Posterior vena cava (tissue), 2 donors: ENCODE results near the gene ADCY1. TPM values are rescaled to one million over a fixed set of nuclear protein-coding genes. Genes with fewer than 3 reads are reported as not detected.
"Not testable (repeated sequence)": the region's sequence is repeated elsewhere in the genome, so short reads cannot be mapped to it uniquely, and the experiment has no call there.

Experiments used
- DNase-seq: peaks from one replicate; pipeline ENCODE4 v3.0.0-alpha.2; 2020; ENCODE audit warnings: low spot score
- intact Hi-C, 2 donors: fragments of 100-400 bp; cut with DNase I; formaldehyde crosslinking; loops; one replicate each; pipeline versions ENCODE4 v1.14.1 to v1.14.2; 2022 to 2023
- long read RNA-seq, 2 donors: library from polyadenylated mRNA; unstranded; transcript quantifications; one replicate each; pipeline ENCODE4 v2.0.0, GENCODE V29; 2020 to 2021
- total RNA-seq, 2 donors: library from RNA; stranded (reverse); fragmentation: NEBNext Ultra II Directional; extraction: Animal tissue kit (Norgen Biotek cat#: 25700); gene quantifications; one replicate each; pipeline ENCODE4 v1.2.1, GENCODE V29; 2021
- donor health status: DM: yes; HTN: yes; CAD: no.
- donor health status: DM: yes; HTN: yes; CAD: no.

ADCY1 gene
- 10 to 100 TPM; 13.7 to 14.7 TPM for total RNA-seq
- long read RNA-seq, donor 1, partial matches to known transcripts: 1 of 11 reads
- long read RNA-seq, donor 1, other reads (novel, unspliced or antisense): 9 of 11 reads
- long read RNA-seq, donor 2, partial matches to known transcripts: 0 of 10 reads
- long read RNA-seq, donor 2, other reads (novel, unspliced or antisense): 10 of 10 reads

DNA sequence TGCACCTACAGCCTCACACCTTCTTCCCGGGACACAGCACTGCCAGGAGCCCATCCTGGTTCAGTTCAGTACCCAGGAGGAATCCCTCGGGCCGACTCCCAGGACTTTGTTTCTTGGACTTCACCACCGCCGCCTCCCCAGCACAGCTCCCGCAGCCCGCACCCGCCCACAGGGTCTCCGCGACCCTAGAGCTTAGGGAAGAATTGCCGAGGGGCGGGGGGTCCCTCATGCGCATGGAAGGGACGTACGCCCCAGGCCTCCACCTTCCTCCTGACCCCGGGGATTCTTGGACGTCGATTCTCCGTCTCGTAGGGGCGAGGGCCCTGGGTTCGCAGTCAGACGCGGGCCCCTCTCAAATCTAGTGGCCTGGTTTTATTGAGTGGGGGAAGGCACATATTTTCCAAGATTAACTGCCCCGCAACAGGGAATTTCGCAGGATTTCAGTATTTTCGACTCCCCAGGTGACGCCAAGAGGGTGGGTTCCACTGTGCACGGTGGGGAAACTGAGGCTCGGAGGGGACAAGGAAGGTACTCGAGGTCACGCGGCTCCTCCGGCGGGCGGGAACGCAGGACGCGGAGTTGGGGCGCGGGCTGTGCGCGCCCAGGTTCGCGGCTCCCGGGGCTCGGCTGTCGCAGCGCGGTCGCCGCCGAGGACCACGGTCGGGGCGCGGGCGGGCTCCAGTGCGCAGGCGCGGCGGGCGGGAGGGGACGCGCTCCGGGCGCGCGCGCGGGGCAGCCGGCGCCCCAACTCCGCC lies at the start of gene ADCY1:
Gene ADCY1 (plus strand): TSS at position 708 of the 755 bp plus-strand sequence. CDS start 176 bp downstream, outside the sequence.
- DNase-seq: no peak

GRCh38 chr7:45524445-45524844 lies 49.7 kb upstream of the ADCY1 start:
- intact Hi-C loops: no loop called here
- no peak for DNase-seq

More for the DNA sequence above, at the start of gene ADCY1:
- intact Hi-C loops: no loop called here

- intact Hi-C loops: no loop called here
- DNase-seq: no peak
These were observed 49.1 kb upstream of the ADCY1 start for GRCh38 chr7:45525057-45525456.

- intact Hi-C loops: no loop called here
- no peak for DNase-seq
These were observed 30.7 kb upstream of the ADCY1 start for GRCh38 chr7:45543473-45543872.

- intact Hi-C loops, DNase-seq: not testable (repeated sequence)
These were observed 29.0 kb upstream of the ADCY1 start for GRCh38 chr7:45545105-45545710.

GRCh38 chr7:45548917-45549316 lies 25.3 kb upstream of the ADCY1 start:
- intact Hi-C loops, DNase-seq: not testable (repeated sequence)

GRCh38 chr7:45563401-45563800 lies 10.8 kb upstream of the ADCY1 start:
- intact Hi-C loops: no loop called here
- DNase-seq: no peak

- no peak for DNase-seq
- intact Hi-C loops: no loop called here
These were observed 10.2 kb upstream of the ADCY1 start for GRCh38 chr7:45563941-45564461.

DNA sequence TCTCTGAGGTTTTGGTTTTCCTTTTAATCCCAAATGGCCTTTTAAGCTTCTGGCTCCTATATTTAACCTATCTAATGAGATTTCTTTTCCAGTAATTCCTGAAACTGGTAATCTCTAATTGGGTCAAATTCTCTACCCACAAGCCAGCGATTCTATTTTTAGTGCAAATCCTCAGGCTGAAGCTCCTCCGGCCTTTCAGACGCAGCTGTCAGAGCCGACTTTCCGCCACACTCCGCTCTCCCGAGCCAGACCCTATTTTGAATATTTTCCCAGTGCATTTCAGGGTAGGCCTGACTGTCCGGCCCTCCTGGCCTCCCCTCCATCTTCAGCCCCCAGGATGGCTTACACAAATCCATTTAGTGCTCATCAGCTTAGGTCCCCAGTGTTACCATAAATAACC lies 9.7 kb upstream of the ADCY1 start:
- DNase-seq: no peak
- intact Hi-C loops: no loop called here

DNA sequence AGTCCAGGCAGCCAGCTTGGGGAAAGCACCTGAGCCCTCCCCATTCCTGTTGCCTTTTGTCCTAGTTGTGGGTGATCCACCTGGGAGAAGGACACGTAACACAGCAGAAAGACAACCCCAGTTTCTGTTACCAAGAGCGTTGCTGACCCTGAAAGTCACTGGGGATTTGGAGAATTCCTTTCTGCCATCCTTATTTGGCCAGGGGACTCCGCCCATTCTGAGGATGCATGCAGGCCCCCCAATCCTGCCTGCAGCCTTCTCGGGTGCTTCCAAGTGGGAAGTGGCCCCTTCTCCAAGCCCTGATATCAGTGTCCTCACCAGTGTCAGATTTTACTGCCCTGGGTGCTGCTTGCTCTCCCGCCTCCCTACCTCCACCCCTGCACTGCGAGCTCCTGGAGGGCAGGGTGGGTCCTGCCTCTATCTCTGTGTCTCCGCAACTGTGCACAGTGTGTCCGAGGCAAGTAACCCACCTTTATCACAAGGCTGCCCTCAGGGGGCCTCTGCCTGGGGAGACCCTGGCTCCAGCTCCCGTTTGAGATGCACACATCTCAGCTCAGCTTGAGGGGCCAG lies 9.2 kb upstream of the ADCY1 start:
- DNase-seq: no peak

DNA sequence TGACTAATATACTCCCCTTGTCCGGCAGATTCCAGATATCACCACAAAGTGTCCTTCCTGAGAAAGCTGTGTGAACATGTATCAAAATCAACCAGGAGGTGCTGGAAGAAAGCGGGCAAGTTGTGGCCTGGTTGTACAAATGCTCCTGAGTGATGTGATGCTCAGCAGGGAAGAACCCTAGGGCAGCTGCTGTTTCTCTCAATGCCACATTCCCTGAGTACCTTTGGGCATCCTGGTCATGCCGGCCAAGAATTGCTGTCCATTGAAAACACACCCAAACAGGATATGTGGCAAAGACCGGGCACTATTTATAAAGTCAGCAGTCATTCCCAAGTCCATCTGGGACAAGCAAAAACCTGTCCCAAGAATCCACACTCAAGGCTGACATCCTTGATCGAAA lies 7.8 kb upstream of the ADCY1 start:
- DNase-seq: no peak
- intact Hi-C loops: no loop called here

More for the DNA sequence above, 9.2 kb upstream of the ADCY1 start:
- intact Hi-C loops: no loop called here

- intact Hi-C loops: no loop called here
- no peak for DNase-seq
These were observed 7.2 kb upstream of the ADCY1 start for GRCh38 chr7:45566961-45567360.

GRCh38 chr7:45567713-45568112 lies 6.5 kb upstream of the ADCY1 start:
- intact Hi-C loops: no loop called here
- DNase-seq: no peak

DNA sequence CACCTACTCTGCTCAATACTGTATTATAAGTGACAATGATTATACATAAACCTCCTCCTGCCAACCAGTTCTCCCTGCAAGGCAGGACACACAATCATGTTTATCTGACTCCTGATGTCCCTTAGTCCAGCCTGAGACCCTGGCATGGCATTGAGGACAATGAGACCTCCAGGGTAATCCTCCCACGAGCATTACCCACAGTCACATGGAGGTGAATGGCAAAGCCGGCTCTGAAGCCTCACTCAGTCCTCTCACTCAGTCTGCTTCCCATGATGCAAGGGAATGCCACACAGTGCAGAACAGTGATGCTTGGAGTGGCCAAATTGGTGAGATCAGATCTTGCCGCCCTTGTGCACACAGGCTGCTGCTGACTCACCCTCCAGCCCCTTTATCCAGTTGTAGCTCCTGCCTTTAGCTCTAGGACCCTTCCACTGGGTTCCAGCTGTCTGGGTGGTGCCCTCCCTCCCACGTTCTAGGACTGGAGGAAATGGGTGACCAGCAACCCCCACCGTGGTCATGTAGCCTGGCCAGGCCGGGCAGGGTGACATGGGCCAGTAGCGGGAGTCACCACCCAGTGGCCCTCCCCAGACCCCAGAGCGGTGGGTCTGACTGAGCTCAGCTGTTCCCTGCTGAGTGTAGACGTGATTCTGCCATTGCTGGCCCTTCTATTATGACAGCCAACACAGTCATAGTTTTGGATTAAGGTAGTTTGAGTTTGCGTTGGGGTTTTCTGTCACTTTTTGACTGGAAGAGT lies 5.5 kb upstream of the ADCY1 start:
- no peak for DNase-seq
- intact Hi-C loops: no loop called here

DNA sequence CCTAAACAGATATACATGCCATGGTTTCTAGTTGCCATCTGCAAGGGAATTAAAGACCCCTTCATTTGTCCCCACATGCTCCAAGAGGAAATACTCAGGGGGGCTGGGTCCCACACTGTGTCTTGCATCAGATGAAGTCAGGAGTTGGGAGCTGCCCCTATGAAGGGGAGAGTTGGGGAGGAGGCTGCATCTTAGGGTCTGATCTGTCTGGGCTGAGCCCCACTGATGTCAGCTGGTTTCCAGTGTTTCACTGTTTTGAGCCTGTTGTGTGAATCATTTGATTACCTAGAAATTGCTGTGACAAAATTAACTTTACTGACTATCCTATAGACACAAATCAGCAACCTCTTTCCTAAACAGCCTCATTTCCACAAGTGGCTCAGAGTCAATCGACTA lies 4.9 kb upstream of the ADCY1 start:
- DNase-seq: no peak
- intact Hi-C loops: no loop called here

- DNase-seq: no peak
- intact Hi-C loops: no loop called here
These were observed 3.4 kb upstream of the ADCY1 start for GRCh38 chr7:45570797-45571196.

GRCh38 chr7:45573204-45573603 lies 964 bp upstream of the ADCY1 start:
- intact Hi-C loops: no loop called here
- no peak for DNase-seq

GRCh38 chr7:45574416-45574668 lies 174 bp downstream of the ADCY1 start:
- no peak for DNase-seq
- intact Hi-C loops: no loop called here

DNA sequence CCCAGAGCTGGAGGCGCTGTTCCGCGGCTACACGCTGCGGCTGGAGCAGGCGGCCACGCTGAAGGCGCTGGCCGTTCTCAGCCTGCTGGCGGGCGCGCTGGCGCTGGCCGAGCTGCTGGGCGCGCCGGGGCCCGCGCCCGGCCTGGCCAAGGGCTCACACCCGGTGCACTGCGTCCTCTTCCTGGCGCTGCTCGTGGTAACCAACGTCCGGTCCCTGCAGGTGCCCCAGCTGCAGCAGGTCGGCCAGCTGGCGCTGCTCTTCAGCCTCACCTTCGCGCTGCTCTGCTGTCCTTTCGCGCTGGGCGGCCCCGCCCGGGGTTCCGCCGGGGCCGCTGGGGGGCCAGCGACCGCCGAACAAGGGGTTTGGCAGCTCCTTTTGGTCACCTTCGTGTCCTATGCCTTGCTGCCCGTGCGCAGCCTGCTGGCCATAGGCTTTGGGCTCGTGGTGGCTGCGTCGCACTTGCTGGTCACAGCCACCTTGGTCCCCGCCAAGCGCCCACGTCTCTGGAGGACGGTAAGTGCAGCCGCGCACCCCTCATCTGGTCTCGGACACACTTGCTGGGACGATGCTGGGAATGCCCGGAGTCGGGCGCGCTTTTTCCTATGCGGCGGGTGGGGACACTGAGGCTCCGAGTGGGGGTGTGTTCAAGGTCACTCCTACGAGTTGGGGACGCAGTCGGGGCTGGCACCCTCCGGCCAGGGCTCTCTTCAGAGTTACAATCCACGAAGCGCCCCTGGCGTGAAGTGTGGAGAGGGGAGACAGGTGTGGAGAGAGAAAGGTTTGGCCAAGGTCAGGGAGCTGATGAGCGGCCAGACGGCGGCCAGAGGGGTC lies 717 bp downstream of the ADCY1 start:
- no peak for DNase-seq
- intact Hi-C loops: no loop called here
